PFSK-1 (cell line): ENCODE measurements around the gene BMP7.

ENCODE experiments used
- FOXP2 ChIP-seq: optimal IDR thresholded peaks from 2 replicates; pipeline ENCODE3; 2011; ENCODE audit warnings: borderline replicate concordance, control low read depth, inconsistent platforms; ENCODE audit not compliant: insufficient read depth; ENCODE audit errors: extremely low read length, extremely low read depth
- POLR2AphosphoS5 ChIP-seq: IDR thresholded peaks from 2 replicates; pipeline ENCODE4 v1.6.1; 2012; ENCODE audit warnings: low read depth, mild to moderate bottlenecking, control low read depth, low read length, moderate library complexity
- REST ChIP-seq, 2 experiments: IDR thresholded peaks; 2 replicates each; pipeline versions ENCODE4 v1.6.1 to v1.8.0; 2011 to 2012; ENCODE audit warnings: low read depth in 2 of 2, low read length in 2 of 2, control low read depth in 1 of 2, inconsistent platforms in 1 of 2, mild to moderate bottlenecking in 1 of 2, moderate library complexity in 1 of 2; ENCODE audit not compliant: insufficient read depth in 1 of 2
- SIN3A ChIP-seq: IDR thresholded peaks from 2 replicates; pipeline ENCODE4 v1.6.1; 2012; ENCODE audit warnings: mild to moderate bottlenecking, low read length, moderate library complexity, borderline replicate concordance; ENCODE audit not compliant: insufficient read depth
- TAF1 ChIP-seq: IDR thresholded peaks from 2 replicates; pipeline ENCODE4 v1.6.1; 2012; ENCODE audit warnings: low read length, control low read depth, borderline replicate concordance; ENCODE audit not compliant: insufficient read depth

GRCh38 chr20:57205606-57206219 lies 60.7 kb downstream of the BMP7 start:
- TF ChIP-seq REST (IDR thresholded peaks at IDR 0.05; ENCODE audit: insufficient read depth in 1 of 2, low read depth in 2 of 2, low read length in 2 of 2) (no peak), POLR2AphosphoS5 (no peak), TAF1 (no peak), SIN3A (no peak), FOXP2 (no peak)
